ENCODE results near the gene FOXL2NB.
"Not testable (repeated sequence)": the region's sequence is repeated elsewhere in the genome, so short reads cannot be mapped to it uniquely, and the experiment has no call there.

FOXL2NB gene

GRCh38 chr3:138915503-138916498 is 31.2 kb upstream of the FOXL2NB start:
- peak; percentile 93 for DNase-seq (ENCODE audit: low read depth)
- H3K4me3 ChIP-seq (ENCODE audit: low read depth, low read length), result peak overlapping the region; percentile 92
- TF ChIP-seq, protein P1, sequence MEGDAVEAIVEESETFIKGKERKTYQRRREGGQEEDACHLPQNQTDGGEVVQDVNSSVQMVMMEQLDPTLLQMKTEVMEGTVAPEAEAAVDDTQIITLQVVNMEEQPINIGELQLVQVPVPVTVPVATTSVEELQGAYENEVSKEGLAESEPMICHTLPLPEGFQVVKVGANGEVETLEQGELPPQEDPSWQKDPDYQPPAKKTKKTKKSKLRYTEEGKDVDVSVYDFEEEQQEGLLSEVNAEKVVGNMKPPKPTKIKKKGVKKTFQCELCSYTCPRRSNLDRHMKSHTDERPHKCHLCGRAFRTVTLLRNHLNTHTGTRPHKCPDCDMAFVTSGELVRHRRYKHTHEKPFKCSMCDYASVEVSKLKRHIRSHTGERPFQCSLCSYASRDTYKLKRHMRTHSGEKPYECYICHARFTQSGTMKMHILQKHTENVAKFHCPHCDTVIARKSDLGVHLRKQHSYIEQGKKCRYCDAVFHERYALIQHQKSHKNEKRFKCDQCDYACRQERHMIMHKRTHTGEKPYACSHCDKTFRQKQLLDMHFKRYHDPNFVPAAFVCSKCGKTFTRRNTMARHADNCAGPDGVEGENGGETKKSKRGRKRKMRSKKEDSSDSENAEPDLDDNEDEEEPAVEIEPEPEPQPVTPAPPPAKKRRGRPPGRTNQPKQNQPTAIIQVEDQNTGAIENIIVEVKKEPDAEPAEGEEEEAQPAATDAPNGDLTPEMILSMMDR (conservative IDR thresholded peaks at IDR 0.05; ENCODE audit: low read depth, low read length), result peak; percentile 75

DNA sequence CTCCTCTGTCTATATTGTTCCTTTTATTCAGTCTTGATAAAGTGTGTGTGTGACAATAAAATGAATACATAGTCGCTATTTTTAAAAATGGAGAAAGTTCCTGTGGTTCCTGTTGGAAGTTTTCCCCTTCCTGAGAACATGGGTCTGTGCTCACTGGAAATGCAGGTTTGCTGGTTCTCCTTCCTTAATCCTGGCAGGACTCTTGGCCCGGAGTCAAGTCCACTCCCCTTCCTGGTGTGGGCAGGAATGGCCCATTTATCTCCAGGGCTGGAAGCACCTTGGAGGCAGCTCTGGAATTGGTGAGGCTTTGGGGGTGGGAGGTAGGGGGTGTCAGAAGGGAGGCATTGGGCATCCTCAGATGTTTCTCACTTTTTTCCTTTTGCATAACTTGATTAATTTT is 30.2 kb upstream of the FOXL2NB start:
- no peak for DNase-seq (ENCODE audit: low read depth)
- no peak overlapping the region for H3K4me3 ChIP-seq (ENCODE audit: low read depth, low read length)
- TF ChIP-seq, protein P1 (conservative IDR thresholded peaks at IDR 0.05; ENCODE audit: low read depth, low read length), result no peak

DNA sequence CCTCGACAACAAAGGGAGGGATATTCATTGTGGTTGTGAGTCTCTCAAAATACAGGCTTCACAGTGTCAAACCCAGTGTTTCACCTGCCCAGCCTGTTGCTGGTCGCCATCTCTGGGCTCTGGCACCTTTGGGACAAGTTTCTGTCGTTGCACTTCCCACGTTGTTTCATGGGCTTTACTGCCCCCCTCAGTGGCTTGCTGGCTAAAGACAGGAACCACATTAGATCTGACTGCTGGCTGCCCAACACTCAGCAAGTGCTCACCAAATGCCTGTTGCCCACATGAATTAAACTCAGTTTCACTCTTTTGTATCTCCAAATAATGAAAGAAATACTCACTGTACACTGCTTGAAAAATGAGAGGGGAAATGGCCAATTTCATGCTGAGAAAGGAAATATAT is 27.7 kb upstream of the FOXL2NB start:
- no peak for DNase-seq (ENCODE audit: low read depth)
- TF ChIP-seq, protein P1 (conservative IDR thresholded peaks at IDR 0.05; ENCODE audit: low read depth, low read length), result no peak
- H3K4me3 ChIP-seq (ENCODE audit: low read depth, low read length), result no peak overlapping the region

- TF ChIP-seq, protein P1 (conservative IDR thresholded peaks at IDR 0.05; ENCODE audit: low read depth, low read length), result no peak
- DNase-seq (ENCODE audit: low read depth), result peak; percentile 80
- no peak overlapping the region for H3K4me3 ChIP-seq (ENCODE audit: low read depth, low read length)
Observed at GRCh38 chr3:138921316-138922292, 25.4 kb upstream of the FOXL2NB start.

DNA sequence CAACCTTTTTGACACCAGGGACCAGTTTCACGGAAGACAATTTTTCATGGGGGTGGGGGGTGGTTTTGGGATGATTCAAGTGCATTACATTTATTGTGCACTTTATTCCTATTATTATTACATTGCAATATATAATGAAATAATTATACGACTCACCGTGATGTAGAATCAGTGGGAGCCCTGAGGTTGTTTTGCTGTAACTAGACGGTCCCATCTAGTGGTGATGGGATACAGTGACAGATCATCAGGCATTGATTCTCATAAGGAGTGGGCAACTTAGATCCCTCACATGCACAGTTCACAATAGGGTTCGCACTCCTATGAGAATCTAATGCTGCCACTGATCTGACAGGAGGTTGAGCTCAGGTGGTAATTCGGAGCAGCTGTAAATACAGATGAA is 24.6 kb upstream of the FOXL2NB start:
- not testable (repeated sequence) for DNase-seq (ENCODE audit: low read depth); H3K4me3 ChIP-seq (ENCODE audit: low read depth, low read length)

- TF ChIP-seq, protein P1 (conservative IDR thresholded peaks at IDR 0.05; ENCODE audit: low read depth, low read length), result peak; percentile 95
- H3K4me3 ChIP-seq (ENCODE audit: low read depth, low read length), result no peak overlapping the region
- peak; percentile 94 for DNase-seq (ENCODE audit: low read depth)
Observed at GRCh38 chr3:138923531-138923994, 23.5 kb upstream of the FOXL2NB start.
